HT1080 (cell line): ENCODE results near the gene SUN2. TPM values are rescaled to one million over a fixed set of nuclear protein-coding genes. Genes with fewer than 3 reads are reported as not detected.
A peak's percentile ranks its signal among the peaks of the same experiment; 100 is the strongest.

Source experiments
- DNase-seq: peaks from one replicate; pipeline ENCODE4 v3.0.0-alpha.2; 2015; ENCODE audit warnings: low read depth
- small RNA-seq: library from RNA; depleted of rRNA; stranded (forward); fragments of <200 nt; gene quantifications from one replicate; pipeline ENCODE3, GENCODE V24; 2014
- total RNA-seq: library from RNA; depleted of rRNA; stranded (reverse); fragments of >200 nt; shearing (Covaris generic); gene quantifications from 2 replicates; pipeline ENCODE4 v1.2.3, GENCODE V29; 2014; rRNA removed

Gene SUN2
- total RNA-seq, 1 experiment from 2014 or later: 87.9 TPM

DNA sequence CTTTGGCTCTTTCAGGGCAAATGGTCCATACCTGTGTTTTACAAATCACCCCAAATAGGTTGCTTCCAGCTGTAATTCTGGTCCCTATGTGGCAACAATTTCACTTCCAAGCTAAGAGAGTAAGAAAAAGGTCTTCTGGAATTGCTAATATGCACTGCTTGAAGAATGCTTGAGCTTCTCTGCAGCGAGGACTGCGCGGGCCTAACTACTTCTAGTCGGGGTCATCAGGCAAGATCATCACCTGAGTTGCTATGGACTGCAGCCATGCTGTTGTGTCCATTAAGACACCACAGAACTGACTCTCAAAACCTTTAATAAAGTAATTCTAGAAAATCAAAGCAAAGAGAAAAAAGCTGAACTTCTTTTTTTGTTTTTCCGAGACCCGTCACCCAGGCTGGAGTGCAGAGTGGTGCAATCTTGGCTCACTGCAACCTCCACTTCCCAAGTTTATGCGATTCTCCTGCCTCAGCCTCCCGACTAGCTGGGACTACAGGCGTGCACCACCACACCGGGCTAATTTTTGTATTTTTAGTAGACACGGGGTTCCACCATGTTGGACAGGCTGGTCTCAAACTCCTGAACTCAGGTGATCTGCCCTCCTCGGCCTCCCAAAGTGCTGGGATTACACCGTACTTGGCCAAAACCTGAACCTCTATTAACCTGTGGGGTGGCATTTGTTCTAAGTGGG is 57.2 kb downstream of the SUN2 start:
- no peak for DNase-seq

DNA sequence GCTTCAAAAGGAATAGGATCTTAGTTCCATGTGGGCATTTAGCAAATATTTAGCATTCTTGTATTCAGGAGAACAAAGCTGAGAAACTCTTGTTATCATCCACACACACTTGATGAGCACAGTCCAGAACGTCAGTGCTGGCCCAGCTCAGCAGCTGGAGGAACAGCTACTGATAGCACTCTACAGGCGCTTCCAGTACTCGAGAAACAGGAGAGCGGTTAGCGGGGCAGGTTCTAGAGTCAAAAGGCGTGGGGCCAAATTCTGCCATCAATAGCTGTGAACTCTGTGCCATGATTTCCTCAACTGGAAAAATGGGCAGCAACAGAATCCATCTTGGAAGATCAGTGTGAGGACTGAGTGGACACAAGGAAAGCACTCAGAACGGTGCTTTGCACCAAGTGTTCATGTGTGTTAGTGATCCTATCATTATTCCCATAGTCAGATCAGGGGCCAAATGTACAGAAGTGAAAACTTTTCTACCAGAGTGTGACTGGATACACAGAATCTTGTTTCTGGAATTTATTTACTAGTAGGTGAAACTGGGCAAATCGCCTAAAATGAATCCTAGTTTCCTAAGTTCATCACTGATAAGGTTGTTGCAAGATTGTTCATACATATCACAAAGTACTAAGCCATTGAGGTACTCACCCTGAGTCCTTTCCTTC is 58.2 kb downstream of the SUN2 start:
- DNase-seq: no peak

DNA sequence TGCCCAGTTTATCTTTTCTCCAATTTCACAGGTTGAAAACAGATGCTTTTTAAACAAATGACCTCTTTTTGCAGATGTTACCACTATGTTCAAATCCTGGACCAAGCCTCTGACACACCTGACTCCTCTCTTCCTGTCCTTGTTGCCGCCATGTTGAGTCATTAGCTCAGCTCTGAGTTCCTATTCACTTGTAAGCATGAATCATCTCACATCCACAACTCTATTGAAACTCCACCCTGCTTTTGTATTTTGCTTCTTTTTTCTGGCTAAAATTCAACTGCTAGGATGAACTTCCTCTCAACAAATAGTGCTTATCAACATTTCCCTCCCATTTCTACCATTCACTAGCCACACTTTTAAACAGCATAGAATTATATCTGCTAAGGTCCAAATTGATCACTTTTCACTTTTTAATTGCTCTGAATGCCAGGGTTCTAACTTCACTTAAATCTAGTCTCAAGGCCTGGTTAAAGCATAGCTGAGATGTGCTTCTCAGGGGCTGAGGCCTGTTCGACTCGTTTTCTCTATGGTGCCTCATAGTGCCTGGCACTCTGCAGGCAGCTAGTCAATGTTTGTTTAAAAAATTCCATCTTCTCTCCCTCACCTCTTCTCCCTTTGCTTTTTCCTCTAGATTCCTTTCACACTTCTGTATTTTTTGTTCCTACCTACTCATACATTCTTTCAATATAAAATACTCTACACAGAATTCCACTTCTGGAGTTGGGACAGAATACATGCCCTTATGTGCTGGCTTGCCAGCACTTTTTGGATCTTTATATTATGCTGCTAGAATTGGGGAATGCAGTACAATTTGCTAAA is 59.0 kb downstream of the SUN2 start:
- DNase-seq: peak; percentile 90

DNA sequence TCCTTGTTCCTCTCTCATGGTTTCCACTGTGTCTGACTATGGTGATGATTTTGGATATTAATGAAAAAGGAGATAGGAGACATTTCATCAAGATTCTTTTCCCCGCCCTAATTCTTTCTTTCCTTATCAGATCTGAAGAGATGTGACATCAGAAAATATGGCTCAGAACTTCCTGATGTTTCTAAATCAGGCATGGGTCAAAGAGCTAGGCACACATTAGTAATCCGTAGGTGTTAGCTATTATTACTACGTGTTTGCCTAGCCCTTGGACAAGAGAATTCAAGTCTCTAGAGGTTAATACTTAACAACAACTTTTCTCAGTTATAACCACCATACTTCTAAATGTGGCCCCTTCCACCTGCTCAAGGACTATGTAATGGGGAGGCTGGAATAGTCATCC is 60.9 kb downstream of the SUN2 start:
- no peak for DNase-seq

DNA sequence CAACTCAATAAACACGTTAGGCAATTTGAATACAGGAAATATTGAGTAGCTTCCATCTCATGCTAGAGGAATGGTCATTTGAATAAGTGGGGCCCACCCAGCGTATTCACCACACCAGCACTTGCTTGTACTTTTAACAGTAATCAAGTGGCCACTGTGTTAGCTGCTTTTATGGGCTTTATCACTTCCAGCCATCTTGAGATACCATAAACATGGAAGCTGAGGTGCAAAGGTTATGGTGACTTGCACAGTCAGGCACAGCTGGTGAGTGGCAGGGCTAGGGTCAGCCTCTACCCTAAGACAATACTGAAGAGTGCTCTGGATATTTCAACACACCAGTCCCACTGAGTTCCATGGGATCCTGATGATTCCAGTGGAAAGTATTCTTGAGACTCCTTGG is 61.7 kb downstream of the SUN2 start:
- DNase-seq: no peak

DNA sequence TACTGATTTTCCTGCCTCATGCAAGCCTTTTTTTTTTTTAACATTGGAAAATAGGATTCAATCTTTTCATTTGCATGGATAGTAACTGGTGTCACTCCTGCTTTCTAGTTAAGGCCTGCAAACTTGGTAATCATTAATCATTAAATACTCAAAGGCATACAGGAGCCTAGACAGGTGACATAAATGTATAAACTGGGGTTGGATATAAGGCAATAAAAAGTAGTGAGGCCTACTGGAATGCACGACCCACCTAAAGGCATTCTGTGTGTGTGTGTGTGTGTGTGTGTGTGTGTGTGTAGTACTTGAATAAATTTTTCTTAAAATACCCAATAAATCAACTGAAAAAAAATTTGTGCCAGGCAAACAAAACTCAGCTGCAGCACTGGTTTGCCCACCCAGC is 66.1 kb downstream of the SUN2 start:
- no peak for DNase-seq

DNA sequence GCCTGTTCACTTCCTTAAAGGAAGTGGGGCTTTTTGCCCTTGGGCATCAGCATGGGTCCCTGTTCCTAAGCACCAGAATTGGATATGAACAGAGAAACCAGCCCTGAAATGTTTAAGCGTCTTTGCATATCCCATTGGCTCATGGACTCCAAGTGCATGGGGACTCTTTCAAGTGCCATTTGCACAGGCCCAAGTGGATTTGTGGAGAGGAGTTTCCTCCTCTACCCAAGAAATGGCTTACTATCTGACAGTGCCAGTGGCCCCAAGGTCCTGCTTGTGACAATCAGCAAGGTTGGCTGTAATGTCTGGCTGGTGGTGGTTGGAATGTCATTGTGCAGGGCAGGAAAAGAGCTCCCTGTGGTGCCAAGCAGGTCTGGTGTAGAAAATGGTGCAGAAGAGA is 70.0 kb downstream of the SUN2 start:
- DNase-seq: no peak

DNA sequence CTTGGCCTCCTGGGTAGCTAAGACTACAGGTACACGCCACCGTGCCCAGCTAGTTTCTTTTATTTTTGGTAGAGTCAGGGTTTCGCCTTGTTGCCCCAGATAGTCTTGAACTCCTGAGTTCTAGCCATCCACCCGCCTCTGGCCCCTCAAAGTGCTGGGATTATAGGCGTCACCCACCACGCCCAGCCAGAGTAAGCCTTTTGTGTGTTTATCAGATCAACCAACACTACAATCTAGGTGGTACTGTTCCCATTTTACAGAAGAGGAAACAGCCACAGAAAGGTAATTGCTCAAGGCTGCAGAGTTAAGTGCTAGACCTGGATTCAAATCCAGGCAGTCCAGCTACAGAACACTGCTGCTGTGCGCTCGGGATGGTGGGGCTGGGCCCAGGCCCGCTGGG is 70.9 kb downstream of the SUN2 start:
- no peak for DNase-seq

Small RNAs within 50 kb of the gene (small RNA-seq; reads per million reads assigned to genes)
- not detected for gene AL021707.8

Other genes starting within 250 kb of the SUN2 start
- gene DDX17, start 249.7 kb downstream of the SUN2 start, total RNA-seq: 241 and 292 TPM in 2 replicates
- gene DMC1, start 185.8 kb downstream of the SUN2 start, total RNA-seq: 0.03 TPM in 1 of 2 replicates, not detected in the other
- gene FAM227A, start 99.6 kb downstream of the SUN2 start, total RNA-seq: 0.07 TPM in 1 of 2 replicates, not detected in the other
- gene CBY1, start 99.4 kb downstream of the SUN2 start, total RNA-seq: 7.8 and 12.2 TPM in 2 replicates
- gene TOMM22, start 74.0 kb downstream of the SUN2 start, total RNA-seq: 130 and 134 TPM in 2 replicates
- 47.1 and 57.2 TPM in 2 replicates for gene JOSD1, start 55.1 kb downstream of the SUN2 start, total RNA-seq
- gene GTPBP1, start 50.1 kb downstream of the SUN2 start, total RNA-seq: 24.8 and 28.8 TPM in 2 replicates
- 3.1 and 6.9 TPM in 2 replicates for gene DNAL4, start 38.1 kb upstream of the SUN2 start, total RNA-seq
- 2.6 and 2.9 TPM in 2 replicates for gene NPTXR, start 88.0 kb upstream of the SUN2 start, total RNA-seq
- 38.3 and 46.7 TPM in 2 replicates for gene CBX6, start 116.2 kb upstream of the SUN2 start, total RNA-seq
- not detected in 2 replicates for gene APOBEC3A, start 201.6 kb upstream of the SUN2 start, total RNA-seq
- gene APOBEC3B, start 226.3 kb upstream of the SUN2 start, total RNA-seq: 6.5 and 13.1 TPM in 2 replicates